ENCODE results near the gene MAP1B.
"Not testable (repeated sequence)": the region's sequence is repeated elsewhere in the genome, so short reads cannot be mapped to it uniquely, and the experiment has no call there.

The MAP1B gene

DNA sequence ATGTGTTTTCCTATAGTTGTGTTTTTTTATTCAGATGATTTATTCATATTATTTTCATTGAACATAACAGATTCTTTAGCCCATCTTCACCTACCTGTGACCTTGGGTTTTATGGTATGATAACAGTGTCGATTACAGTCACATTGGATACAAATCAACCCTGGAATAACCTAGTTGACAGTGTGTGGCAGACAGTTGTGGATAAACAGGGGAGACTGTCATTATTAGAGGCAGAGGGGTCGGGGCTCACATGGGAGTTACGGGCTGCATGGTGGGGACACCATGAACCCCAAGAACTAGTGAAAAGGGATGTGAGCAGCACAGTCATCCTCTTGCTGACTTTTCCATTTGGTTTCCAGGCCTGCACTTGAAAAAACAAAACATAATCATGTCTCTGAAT lies 29.9 kb upstream of the MAP1B start:
- in situ Hi-C loops (cut with HindIII; ENCODE audit: low pct_unique_long_range_greater_than_20kb, low sequenced_read_pairs), result no loop called here
- no peak for DNase-seq (ENCODE audit: low read depth in 1 of 2, low spot score in 1 of 2)
- no peak for TF ChIP-seq JUND (IDR thresholded peaks at IDR 0.05; ENCODE audit: low read depth)

DNA sequence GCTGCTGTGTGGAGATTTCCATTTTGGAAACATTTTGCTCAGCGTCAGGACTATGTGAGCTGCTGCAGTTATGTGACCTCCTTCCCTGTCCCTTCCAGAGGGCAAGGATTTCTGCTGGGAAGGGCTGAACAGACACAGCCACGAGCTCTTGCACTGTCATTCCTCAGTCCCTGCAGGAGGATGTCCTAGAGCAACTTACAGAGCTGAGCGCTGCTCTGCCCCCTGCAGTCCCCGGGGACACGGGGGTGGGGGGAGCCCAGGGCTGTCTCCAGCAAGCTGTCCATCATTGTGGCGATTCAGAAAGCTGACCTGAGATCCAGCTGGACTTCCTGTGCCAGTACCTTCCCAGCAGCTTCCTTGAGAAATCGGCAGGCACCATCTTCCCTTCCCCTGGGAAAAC lies 28.0 kb upstream of the MAP1B start:
- DNase-seq (ENCODE audit: low read depth in 1 of 2, low spot score in 1 of 2), result peak in 1 of 2 experiments; percentile 9
- in situ Hi-C loops (cut with HindIII; ENCODE audit: low pct_unique_long_range_greater_than_20kb, low sequenced_read_pairs), result no loop called here
- TF ChIP-seq JUND (IDR thresholded peaks at IDR 0.05; ENCODE audit: low read depth), result no peak

DNA sequence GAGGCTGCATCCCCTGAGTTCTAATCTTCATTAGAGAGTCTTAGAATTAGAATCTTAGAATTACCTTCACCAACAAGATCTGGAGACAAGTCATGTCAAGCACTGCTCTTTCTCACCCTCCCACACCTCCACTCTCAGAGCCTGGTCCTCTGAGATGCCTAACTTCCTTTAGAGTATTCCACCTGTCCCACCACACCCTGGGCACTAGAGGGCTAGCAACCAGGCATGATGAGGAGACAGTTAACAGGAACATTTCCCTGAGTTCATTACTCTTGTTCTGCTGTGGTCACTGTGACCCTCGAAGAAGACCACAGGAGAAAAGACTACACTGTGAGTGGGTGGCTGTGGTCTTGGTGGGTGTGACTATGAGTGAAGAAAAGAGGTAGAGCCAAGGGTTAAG lies 25.2 kb upstream of the MAP1B start:
- in situ Hi-C loops (cut with HindIII; ENCODE audit: low pct_unique_long_range_greater_than_20kb, low sequenced_read_pairs), result no loop called here
- TF ChIP-seq JUND (IDR thresholded peaks at IDR 0.05; ENCODE audit: low read depth), result no peak
- no peak for DNase-seq (ENCODE audit: low read depth in 1 of 2, low spot score in 1 of 2)

DNA sequence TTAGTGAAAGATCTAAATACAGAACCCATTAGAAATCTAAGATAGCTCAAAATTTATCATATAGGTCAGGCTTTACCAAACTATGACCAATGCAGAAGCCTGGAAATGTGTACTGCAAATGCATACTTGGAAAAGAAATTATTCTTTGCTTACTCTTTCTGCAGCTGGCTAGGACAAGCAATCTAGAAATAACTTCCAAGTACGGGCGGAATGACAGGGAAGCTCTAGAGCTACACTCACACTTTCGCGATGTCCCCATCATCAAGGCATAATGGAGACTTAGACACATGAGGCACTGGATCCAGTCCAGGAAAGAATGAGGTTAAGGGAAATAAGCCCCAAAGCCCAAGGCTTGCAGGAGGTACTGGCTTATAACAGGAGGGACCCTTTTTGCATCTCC lies 22.4 kb upstream of the MAP1B start:
- no peak for DNase-seq (ENCODE audit: low read depth in 1 of 2, low spot score in 1 of 2)
- TF ChIP-seq JUND (IDR thresholded peaks at IDR 0.05; ENCODE audit: low read depth), result no peak
- in situ Hi-C loops (cut with HindIII; ENCODE audit: low pct_unique_long_range_greater_than_20kb, low sequenced_read_pairs), result no loop called here

DNA sequence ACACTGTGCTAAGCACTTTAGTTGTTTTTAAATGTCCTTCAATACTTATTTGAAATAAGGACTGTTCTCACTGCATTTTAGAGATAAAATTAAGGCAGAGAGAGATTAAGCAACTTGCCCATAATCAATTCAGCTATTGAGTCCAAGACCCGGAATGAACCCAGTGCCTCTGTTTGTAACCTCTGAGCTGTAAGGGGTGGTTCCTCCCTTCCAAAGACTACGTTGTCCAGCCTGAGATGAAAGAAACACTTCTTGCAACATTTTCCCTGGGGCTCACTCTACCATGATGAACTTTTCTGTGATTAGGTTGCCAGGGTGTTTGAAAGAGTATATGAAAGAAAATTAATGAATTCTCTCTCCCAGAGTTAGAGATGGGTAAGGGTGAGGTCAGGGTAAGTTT lies 22.0 kb upstream of the MAP1B start:
- in situ Hi-C loops (cut with HindIII; ENCODE audit: low pct_unique_long_range_greater_than_20kb, low sequenced_read_pairs), result no loop called here
- TF ChIP-seq JUND (IDR thresholded peaks at IDR 0.05; ENCODE audit: low read depth), result no peak
- no peak for DNase-seq (ENCODE audit: low read depth in 1 of 2, low spot score in 1 of 2)

DNA sequence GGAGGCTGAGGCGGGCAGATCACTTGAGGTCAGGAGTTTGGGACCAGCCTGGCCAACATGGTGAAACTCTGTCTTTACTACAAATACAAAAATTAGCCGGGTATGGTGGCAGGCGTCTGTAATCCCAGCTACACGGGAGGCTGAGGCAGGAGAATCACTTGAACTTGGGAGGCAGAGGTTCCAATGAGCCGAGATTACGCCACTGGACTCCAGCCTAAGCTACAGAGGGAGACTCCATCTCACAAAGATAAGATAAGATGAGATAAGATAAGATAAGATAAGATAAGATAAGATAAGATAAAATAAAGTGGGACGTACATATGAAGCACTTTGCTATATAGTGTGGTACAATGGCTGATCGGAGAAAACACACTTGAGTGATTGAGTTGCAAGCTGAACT lies 17.6 kb upstream of the MAP1B start:
- in situ Hi-C loops (cut with HindIII; ENCODE audit: low pct_unique_long_range_greater_than_20kb, low sequenced_read_pairs); DNase-seq (ENCODE audit: low read depth in 1 of 2, low spot score in 1 of 2): not testable (repeated sequence)
- TF ChIP-seq JUND (IDR thresholded peaks at IDR 0.05; ENCODE audit: low read depth), result peak; percentile 37; the same call in 1 of the 2 replicates

DNA sequence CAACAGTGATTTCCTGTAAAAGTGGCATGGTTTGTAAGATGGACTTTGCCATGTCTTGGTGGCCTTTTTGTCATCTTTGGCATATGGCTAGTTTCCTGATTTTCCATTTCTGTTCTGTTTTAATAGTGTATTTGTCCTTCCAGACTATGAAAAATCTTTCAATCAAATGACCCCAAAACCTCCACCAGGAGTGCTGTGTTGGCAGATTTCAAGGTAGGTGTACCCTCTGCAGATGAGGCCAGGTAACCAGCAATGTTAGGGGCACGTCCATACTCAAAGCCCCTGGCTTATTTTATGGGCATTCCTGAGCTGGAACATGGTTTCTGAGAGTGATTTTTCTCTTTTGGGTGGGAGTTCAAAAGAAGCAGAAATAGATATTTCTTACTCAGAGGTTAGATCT lies 15.2 kb upstream of the MAP1B start:
- in situ Hi-C loops (cut with HindIII; ENCODE audit: low pct_unique_long_range_greater_than_20kb, low sequenced_read_pairs), result no loop called here
- DNase-seq (ENCODE audit: low read depth in 1 of 2, low spot score in 1 of 2), result no peak
- TF ChIP-seq JUND (IDR thresholded peaks at IDR 0.05; ENCODE audit: low read depth), result no peak

DNA sequence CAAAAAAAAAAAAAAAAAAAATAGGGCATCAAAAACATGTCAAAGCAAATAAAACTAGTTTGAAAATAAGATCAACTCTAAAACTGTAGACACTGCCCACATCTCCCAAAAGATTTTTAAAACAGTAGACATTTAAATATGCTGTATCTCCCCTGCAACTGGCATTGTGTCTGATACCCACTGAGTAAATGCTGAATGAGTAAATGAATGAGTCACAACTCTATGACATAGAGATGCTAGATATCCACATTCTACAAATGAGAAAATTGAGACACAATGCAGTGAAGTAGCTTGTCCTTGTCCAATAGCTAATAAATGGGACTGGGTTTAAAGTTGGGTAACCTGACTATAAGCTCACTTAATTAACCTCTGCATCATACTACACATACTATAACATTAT lies 14.1 kb upstream of the MAP1B start:
- in situ Hi-C loops (cut with HindIII; ENCODE audit: low pct_unique_long_range_greater_than_20kb, low sequenced_read_pairs), result no loop called here
- no peak for DNase-seq (ENCODE audit: low read depth in 1 of 2, low spot score in 1 of 2)
- TF ChIP-seq JUND (IDR thresholded peaks at IDR 0.05; ENCODE audit: low read depth), result no peak

DNA sequence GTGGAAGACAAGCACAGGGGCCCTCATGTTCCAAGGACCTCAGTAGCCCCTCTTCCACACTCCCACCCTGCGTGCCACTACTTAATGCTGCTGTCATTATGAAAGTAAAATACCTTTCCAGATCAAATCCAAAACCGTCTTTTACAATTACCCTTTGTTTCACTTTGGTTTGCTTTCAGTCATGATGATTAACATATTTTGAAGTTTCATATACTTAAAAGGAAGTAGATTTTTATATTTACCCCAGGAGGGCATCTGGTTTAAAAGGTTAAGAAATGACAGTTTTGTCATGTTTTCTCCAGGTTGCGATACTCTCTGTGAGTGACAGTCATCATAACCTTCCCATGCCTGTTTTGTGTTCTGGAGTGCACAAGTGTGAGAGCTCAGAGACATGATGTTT lies 13.5 kb upstream of the MAP1B start:
- no peak for TF ChIP-seq JUND (IDR thresholded peaks at IDR 0.05; ENCODE audit: low read depth)
- DNase-seq (ENCODE audit: low read depth in 1 of 2, low spot score in 1 of 2), result no peak
- in situ Hi-C loops (cut with HindIII; ENCODE audit: low pct_unique_long_range_greater_than_20kb, low sequenced_read_pairs), result no loop called here

DNA sequence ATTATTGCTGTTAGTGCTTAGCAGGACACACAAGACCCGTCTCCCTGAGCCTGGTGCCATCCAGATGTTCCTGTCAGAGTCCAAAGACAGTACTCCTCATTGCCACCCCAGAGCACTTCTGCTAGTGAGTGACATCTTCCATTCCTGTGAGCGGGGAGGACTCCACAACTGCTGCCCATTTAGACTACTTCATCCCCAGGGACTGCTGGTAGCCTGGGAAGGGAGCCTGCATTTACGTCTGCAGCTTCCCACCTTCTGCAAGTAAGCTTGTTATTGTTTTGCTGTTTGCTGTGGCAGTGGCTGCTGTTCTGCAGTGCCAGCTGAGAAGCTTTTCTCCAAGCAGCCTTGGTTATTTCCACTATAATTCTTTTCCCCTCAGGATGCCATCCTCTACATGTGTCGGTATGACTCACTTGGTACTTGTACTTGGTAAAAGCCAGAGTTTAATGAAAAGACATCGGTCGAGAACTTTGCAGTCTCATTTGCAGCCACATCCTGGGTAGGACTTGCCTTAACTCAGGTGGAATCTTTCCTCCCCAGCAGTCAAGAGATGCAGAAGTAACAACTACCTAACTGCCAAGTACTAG lies 10.6 kb upstream of the MAP1B start:
- in situ Hi-C loops (cut with HindIII; ENCODE audit: low pct_unique_long_range_greater_than_20kb, low sequenced_read_pairs), result no loop called here
- DNase-seq (ENCODE audit: low read depth in 1 of 2, low spot score in 1 of 2), result no peak
- no peak for TF ChIP-seq JUND (IDR thresholded peaks at IDR 0.05; ENCODE audit: low read depth)

DNA sequence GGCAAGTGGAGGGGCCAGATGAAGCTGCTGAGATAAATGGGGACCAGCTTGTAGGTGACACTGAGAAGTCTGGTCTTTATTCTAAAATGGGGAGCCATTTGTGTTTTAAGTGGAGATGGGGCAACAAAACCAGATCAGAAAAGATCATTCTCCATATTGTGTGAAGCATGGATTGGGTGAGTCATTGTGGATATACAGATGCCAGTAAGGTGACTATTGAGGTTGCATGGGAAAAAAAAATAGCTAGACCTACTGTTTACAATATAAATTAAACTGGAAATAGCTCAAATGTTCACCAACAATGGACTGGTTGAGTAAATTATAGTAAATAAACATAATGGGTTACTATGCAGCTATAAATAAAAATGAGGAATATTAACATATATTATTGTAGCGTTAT lies 5.4 kb upstream of the MAP1B start:
- in situ Hi-C loops (cut with HindIII; ENCODE audit: low pct_unique_long_range_greater_than_20kb, low sequenced_read_pairs), result no loop called here
- DNase-seq (ENCODE audit: low read depth in 1 of 2, low spot score in 1 of 2), result no peak
- no peak for TF ChIP-seq JUND (IDR thresholded peaks at IDR 0.05; ENCODE audit: low read depth)

DNA sequence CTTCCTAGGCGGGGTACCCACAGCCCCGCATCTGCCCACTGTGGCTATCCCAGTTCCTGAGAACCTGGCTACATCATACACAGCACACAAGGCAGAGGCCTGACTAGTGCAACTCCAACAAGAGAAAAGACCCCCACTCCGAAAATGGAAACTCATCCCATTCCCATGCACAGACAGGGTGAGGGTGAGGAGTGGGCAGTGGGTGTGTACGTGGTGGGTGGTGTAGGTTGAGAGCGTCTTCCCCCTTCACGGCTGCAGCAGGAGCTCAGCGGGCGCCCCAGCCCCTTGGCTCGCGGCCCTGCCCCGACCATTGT lies 501 bp upstream of the MAP1B start:
- DNase-seq (ENCODE audit: low read depth in 1 of 2, low spot score in 1 of 2), result no peak
- in situ Hi-C loops (cut with HindIII; ENCODE audit: low pct_unique_long_range_greater_than_20kb, low sequenced_read_pairs), result no loop called here
- TF ChIP-seq JUND (IDR thresholded peaks at IDR 0.05; ENCODE audit: low read depth), result no peak

DNA sequence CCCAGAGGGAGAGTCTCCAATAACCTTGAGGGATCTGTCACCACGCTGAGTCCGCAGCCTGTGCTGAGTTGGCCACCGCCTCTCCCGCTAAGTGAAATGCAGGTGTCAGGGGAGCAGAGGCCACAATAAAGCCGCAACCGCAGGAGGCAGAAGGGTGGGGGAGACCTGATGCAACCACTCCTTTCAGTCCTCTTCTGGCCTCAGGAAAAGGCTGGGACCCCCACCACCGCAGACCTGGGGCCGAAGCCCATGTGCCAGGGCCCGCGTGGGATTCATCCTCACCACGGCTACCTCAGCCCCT lies 576 bp downstream of the MAP1B start:
- no peak for TF ChIP-seq JUND (IDR thresholded peaks at IDR 0.05; ENCODE audit: low read depth)
- no peak for DNase-seq (ENCODE audit: low read depth in 1 of 2, low spot score in 1 of 2)
- in situ Hi-C loops (cut with HindIII; ENCODE audit: low pct_unique_long_range_greater_than_20kb, low sequenced_read_pairs), result no loop called here

DNA sequence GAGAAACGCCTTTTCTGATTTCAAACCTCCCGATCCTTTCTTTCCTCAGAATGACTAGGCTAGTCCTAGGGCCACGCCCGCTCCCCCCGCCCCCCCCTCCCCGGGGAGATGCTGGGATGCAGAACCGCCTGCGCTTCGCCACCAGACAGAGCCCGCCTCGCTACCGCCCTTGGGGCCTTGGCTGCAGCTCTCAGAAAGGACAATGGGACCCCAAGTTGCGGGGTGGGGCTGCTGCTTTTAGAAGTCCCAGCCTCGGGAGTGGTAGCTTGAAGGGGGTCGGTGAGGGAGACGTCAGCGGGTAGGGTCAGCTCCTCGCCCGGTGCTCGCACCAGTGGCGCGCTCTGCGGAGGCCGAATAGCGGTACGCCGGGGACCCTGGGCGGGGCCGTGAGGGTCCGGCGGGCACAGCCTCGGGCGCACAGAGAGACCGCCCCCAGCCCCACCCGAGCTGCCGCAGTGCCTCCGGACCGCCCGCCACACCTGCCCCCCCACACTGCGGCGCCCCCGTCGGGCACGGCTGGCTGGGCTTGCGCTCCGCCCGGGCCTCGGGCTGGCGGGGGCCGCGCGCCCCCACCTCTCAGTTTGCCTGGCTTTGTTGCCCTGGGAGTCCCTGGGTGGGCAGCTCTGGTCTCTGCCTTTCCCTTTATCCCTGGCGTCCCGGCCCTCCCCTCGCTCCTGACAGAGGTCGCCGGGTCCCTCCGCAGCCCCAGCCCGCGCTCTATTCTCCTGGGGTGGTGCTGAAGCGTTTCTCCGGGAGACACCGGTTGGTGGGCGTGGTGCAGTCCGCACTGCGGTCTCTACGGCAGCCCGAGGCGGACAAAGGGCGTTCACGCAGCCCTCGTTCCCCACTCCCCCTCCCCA lies 1.2 kb downstream of the MAP1B start:
- DNase-seq (ENCODE audit: low read depth in 1 of 2, low spot score in 1 of 2), result no peak
- TF ChIP-seq JUND (IDR thresholded peaks at IDR 0.05; ENCODE audit: low read depth), result no peak
- in situ Hi-C loops (cut with HindIII; ENCODE audit: low pct_unique_long_range_greater_than_20kb, low sequenced_read_pairs), result no loop called here
